ENCODE results near the gene ADAMTS12.

GRCh38 chr5:33557605-33558004, 334.2 kb downstream of the ADAMTS12 start:
- TF ChIP-seq POLR2A (IDR thresholded peaks at IDR 0.05) (no peak), CTCF (IDR thresholded peaks at IDR 0.05) (no peak)
